Middle frontal gyrus (tissue), 1 donor: ENCODE measurements around the gene SELENOM.
"Not testable (repeated sequence)": the region's sequence is repeated elsewhere in the genome, so short reads cannot be mapped to it uniquely, and the experiment has no call there.

Experiments
- DNase-seq: peaks from one replicate; pipeline ENCODE4 v3.0.0-alpha.2; 2015; ENCODE audit warnings: low spot score; ENCODE audit errors: extremely low spot score

The SELENOM gene

DNA sequence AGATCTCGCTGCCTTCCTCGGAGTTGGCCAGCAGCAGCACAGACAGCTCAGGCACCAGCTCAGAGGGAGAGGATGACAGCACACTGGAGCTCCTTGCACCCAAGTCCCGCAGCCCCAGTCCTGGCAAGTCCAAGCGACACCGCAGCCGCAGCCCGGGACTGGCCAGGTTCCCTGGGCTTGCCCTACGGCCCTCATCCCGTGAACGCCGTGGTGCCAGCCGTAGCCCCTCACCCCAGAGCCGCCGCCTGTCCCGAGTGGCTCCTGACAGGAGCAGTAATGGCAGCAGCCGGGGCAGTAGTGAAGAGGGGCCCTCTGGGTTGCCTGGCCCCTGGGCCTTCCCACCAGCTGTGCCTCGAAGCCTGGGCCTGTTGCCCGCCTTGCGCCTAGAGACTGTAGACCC, 26.5 kb upstream of the SELENOM start:
- no peak for DNase-seq

DNA sequence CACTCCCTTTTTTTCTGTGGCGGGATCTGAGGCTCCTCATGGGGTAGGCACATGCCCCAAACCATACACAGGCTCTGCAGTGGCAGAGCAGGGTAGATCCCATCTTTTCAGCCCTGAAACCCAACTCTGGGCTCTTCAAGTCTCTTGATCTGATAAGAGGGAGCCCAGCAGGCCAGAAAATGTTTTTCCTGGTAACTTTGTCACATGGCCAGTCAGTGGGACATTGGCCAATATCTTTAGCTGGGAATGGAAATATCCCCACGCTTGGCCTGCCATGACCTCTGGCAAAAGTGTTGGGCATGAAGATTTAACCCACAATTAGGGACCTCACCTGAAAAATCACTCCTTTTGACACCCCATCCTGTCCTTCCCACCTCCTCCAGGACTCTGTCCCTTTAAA, 23.5 kb upstream of the SELENOM start:
- DNase-seq = no peak

DNA sequence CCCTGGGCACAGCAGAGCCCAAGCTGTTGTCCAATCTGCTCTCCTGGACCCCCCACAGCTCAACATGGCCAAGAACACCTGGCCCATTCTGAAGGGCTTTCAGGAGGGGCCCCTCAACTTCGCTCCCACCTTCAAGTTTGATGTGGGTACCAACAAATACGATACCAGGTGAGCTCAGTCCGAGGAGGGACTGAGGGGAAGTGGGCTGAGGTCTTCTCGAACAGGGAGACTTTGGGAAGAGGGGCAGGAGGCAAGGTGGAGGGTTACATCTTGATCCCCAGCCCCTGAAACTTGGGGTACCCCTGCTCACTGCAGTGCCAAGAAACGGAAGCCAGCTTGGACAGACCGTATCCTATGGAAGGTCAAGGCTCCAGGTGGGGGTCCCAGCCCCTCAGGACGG, 20.8 kb upstream of the SELENOM start:
- no peak for DNase-seq

DNA sequence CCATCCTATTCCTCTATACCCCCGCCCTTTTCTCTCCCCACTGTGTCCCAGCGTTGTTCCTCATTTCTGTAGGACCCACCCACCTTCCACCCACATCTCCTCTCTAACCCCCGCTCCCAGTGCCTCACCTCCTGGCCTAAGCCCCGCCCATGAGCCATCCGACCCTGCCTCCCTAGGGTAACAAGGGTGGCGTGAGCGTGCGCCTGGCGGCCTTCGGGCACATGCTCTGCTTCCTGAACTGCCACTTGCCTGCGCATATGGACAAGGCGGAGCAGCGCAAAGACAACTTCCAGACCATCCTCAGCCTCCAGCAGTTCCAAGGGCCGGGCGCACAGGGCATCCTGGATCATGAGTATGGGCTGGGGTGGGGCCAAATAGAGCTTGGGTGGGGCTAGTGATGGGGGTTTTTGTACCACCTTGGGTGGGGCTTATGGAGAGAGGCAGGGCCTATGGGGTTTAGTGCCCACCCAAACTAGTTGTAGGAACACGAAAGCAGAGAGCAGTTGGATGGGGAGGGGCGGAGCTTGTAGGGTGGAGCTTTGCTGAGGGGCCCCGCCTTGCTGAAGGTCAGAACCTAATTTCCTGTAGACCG, 19.9 kb upstream of the SELENOM start:
- DNase-seq = no peak

DNA sequence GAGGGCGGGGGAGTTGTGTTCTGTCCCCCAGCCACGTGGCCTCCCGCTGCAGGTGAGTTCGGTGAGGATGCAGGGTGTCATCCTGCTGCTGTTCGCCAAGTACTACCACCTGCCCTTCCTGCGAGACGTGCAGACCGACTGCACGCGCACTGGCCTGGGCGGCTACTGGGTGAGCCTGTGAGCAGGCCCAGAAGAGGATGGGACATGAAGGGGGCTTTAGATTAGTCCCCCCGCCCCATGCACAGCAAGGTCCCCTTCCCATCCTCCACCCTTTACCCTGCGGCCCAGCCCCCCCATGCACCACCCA, 19.5 kb upstream of the SELENOM start:
- DNase-seq = no peak

DNA sequence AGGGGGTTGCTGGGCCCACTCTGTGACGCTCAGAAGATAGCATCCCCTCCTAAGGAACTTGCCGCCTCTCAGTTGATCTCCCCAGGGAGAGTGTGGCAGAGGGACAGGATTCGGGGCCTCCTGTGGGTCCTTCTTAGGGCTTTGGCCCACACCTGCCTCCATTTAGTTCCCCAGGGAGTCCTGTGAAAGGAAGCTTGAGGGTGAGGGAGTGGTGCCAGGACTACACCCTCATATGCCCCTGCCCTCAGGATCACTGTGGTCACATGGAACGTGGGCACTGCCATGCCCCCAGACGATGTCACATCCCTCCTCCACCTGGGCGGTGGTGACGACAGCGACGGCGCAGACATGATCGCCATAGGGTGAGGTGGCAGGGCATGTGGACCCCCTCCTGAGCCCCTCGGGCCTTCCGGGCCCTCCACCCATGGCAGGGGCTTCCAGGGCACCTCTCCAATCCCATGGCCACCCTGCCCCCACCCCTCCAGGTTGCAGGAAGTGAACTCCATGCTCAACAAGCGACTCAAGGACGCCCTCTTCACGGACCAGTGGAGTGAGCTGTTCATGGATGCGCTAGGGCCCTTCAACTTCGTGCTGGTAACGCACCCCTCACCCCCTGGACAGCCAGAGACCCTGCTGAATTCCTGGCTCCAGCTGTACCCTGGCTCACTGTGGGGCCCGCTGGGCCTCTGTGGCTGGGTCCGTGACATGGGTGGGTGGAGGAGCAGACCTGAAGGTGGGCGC, 18.9 kb upstream of the SELENOM start:
- DNase-seq = no peak

DNA sequence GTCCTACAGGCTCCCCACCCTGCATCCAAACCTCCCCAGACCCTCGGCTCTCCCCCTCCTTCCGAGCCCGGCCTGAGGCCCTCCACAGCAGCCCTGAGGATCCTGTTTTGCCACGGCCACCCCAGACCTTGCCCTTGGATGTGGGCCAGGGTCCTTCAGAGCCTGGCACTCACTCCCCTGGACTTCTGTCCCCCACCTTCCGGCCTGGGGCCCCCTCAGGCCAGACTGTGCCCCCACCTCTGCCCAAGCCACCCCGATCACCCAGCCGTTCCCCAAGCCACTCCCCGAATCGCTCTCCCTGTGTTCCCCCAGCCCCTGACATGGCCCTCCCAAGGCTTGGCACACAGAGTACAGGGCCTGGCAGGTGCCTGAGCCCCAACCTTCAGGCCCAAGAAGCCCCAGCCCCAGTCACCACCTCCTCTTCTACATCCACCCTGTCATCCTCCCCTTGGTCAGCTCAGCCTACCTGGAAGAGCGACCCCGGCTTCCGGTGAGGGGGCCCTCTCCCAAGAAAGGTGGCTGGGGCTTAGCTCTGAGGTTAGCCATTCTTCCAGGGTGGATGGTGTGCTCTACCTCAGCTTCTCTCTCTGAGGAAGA, 18.3 kb upstream of the SELENOM start:
- no peak for DNase-seq

DNA sequence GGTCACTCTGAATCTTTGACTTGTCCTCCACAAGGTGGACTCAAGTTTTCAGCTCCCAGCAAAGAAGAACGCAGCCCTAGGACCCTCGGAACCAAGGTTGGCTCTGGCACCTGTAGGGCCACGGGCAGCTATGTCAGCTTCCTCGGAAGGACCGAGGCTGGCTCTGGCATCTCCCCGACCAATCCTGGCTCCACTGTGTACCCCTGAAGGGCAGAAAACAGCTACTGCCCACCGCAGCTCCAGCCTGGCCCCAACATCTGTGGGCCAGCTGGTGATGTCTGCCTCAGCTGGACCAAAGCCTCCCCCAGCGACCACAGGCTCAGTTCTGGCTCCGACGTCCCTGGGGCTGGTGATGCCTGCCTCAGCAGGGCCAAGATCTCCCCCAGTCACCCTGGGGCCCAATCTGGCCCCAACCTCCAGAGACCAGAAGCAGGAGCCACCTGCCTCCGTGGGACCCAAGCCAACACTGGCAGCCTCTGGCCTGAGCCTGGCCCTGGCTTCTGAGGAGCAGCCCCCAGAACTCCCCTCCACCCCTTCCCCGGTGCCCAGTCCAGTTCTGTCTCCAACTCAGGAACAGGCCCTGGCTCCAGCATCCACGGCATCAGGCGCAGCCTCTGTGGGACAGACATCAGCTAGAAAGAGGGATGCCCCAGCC, 17.6 kb upstream of the SELENOM start:
- no peak for DNase-seq

DNA sequence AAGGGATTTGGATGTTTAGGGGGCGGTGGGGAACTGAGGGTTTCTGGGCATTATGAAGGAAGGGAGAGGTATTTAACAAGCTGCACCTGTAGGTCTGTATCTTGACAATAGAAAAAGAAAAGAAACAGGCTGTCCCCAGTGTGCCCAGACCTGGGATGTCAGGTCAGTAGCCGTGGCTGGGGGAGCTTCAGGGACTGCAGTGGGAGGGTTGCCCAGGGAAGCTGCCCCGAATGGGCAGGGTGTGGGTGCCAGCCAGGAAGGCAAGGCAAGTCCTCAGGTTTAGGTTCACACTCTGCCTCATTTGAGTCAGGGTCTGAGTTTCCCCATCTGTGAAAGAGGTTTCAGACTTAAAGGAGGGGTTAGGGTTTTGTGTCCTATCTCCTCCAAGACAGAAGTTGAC, 16.9 kb upstream of the SELENOM start:
- no peak for DNase-seq

DNA sequence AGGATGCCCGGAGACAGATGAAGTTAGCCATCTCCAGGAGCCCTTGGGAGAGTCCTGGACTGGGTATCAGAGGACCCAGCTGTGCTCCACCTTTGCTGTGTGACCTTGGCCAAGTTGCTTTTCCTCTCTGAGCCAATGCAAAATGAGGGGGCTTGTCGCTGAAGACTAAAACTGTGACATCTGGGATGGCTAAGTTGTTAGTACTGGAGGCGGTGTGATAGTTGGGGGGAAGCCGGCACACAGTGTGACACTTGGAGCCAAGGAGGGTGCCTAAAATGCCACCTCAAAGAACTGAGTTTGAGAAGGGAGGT, 15.9 kb upstream of the SELENOM start:
- DNase-seq = no peak

DNA sequence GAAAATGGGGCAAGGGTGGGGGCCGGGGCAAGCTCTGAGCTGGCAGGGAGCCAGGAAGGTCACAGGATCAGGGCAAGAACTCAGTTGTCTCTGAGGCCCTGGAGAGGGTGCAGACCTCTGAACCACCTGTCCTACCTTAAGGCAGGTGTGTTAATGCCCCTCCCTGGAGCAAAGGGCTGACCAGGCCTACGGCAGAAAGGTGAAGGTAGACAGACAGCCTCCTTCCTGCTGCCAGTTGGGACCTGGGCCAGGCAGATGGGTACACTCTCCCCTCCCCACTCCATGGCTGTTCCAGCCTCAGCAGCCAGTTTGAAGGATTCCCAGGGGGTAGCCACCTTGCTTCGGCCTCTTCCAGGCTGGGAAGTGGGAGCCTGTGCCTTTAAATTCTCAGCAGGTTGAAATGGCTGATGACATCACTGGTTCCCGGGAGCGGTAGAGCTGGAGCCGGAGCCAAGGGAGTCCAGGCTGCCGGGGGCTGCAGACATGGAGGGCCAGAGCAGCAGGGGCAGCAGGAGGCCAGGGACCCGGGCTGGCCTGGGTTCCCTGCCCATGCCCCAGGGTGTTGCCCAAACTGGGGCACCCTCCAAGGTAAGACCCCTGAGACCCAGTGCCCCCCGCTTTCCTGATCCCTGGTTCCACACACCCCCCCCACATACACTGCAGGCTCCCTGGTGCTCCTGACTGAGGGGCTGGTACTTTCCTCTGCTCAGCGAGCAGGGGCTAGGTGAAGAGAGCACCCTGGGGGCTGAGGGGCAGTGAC, 15.3 kb upstream of the SELENOM start, which contains the start of gene INPP5J:
INPP5J (plus strand) TSS at position 435 of the 760 bp plus-strand sequence; CDS start at position 484, 49 bp downstream.
- DNase-seq = peak; percentile 39

DNA sequence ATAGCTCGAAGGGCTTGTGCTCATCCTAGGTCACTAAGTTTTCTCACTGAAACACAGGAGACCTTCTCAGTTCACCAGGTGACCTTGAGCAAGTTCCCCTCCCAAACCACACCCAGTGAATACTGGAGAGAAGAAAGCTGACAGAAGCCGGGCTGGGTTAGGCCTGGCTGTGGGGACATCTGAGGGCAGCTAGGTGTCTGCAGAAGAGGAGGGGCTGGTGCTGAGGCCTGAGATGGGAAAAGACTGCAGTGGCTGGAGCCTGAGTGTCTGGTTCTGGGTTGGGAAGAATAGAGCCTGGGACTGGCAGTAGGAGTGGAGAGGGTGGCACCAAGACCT, 14.8 kb upstream of the SELENOM start:
- no peak for DNase-seq

DNA sequence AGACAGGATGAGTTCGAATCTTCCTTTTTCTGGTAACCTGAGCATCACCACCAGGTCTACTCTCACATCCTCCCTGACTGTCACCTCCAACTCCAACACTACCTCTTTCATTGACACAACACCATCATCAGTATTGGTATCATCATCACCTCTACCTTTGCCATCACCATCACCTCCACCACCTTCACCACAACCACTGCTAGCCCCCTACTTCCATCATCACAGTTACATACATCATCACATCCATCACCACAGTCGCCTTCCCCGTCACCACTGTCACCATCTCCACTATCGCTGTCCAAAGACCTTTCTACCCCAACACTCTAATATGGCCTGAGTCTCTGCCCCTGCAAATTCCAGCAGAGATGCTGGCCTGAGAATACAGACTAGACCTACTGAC, 14.0 kb upstream of the SELENOM start:
- DNase-seq = no peak

DNA sequence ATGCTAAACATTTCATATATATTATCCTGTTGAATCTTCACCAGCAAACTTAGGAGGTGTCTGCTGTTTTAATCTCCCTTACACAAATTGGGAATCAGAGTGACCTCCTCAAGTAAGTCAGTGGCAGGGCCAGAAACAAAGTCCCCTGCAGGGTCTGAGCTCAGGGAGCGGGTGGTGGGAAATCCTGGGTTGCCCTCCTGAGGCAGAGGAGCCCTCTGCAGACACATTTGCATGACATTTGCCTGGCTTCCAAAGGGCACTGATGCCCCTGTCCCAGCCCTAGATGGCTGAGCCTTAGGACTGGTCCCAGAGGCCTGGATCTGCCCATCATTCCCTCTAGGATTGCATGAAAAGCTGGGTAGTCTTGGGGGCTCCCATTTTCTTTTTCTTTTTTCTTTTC, 13.3 kb upstream of the SELENOM start:
- no peak for DNase-seq

DNA sequence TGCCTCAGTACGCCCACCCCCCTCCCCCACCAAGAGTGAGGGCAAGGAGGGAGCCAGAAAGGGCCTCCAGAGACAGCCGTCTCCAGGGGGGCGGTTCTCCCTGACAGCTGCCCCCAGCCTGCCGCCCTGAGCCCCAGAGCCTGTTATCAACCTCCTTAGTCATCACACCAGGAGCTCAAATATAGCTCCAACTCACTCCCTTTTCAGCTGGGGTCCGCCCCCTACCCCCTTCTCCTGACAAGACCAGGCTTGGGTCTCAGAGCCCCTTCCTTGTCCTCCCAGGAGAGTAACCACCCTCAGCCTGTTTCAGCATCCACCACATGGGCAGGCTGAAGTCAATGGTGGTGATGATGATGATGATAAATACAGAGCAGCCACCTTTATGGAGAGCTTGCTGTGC, 12.9 kb upstream of the SELENOM start:
- no peak for DNase-seq

DNA sequence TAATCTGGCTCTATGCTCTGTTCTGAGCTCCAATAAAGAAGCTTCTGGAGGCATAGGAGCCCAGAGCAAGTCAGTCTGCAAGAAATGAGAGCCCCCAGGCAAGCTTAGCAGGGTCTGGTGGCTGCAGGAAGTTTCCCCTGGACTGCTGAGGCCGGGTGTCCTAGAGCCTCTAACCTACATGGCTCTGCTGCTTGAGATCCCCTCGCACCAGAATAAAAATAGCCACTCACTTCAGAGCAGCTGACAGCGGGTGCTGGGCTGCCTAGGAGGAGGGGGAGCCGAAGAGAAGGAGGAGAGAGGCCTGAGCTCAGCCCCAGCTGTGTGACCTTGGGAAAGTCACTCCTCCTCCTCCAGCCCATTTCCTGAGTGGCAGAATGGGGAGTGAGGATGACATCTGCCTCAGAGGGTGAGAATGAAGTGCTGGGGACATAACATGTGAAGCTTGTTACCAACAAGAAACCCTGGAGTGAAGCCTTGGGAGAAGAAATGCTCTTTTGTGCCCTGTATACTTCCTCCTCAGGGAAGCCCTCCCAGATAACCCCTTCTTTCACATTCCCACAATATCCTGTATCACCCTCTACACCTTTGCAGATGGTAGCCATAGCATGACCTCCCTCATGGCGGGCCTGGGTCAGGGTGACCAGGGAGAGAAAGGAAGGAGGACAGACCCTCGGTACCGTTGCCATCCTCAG, 11.8 kb upstream of the SELENOM start:
- no peak for DNase-seq

DNA sequence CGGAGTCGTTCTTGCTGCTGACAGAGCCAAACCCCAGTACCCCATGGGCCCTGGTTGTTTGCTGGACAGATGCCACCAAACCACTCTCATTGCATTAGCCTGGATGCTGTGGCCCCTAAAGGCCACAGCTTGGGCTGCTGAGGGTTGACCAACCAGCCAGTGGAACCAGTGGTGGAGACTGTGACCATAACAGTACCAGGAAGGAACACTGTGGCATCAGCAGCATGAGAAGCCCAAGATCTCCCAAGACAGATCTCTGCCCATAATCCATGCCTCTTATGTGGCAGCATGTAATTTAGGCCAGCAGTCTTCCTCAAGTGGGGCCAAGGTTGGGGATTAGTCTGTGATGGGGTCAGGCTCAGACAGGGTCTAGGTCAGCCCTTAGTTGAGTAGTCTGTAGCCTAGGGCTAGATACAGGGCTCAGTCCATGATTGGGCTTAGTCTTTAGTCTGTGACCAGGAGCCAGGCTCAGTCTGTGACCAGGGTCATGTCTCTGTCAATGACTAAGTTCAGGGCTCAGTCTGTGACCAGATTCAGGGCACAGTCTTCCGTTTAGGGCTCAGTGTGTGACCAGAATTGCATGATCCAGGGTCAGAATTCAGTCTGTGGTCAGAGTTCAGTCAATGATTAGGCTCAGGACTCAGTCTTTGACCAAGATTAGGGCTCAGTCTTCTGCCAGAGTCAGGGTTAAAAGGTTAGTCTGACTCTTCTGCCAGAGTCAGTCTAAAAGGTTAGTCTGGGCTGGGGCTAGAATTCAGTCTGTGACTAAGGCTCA, 10.9 kb upstream of the SELENOM start:
- DNase-seq = no peak

DNA sequence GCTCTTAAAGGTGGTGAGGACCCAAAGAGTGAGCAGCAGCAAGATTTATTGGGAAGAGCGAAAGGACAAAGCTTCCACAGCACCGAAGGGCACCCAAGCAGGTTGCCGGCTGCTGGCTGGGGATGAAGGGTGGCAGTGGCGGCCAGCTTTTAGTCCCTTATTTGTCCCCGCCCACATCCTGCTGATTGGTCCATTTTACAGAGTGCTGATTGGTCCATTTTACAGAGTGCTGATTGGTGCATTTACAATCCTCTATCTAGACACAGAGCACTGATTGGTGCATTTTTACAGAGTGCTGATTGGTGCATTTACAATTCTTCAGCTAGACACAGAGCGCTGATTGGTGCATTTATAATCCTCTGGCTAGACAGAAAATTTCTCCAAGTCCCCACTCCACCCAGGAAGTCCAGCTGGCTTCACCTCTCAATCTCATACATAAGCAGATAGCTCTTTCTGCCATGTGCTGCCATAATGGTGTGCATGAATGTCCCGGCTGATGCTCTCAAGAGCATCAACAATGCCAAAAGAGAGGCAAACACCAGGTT, 5.3 kb upstream of the SELENOM start:
- not testable (repeated sequence) for DNase-seq

DNA sequence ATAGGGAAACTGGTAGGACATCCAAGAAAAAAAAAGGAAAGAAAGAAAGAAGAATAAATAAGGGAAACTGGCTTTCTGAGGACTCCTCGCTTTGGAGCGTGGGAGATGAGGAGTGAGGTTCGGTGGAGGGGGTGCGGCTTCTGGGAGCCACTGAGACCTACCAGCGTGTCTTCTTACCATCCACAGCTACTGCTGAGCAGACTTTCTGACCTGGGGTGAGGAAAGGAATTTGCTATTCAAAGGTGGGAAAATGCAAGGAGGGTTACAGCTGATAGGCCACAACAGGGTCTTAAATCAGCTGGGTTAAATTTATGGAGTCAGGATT, 488 bp upstream of the SELENOM start:
- DNase-seq = no peak

DNA sequence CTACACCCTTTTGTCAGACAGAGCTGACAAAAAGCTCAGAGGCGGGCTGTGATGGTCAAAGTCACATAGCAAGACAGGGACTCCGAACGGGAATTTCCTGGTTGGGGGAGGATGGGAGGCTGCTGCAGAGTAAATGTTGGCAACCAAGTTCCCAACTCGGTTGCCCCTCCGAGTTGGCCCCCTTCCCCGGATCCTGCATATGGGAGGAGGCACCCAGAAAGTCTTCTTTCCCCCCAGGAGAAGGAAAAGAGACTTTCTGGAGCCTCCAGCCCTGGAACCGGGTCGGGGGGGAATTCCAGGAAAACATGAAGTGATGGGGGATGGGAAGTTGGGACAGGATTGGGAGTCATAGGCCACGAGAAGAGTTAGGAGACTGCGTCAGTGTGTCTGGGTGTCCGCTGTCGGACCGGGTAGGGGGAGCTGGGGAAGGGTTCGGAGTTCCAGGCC, 614 bp downstream of the SELENOM start:
- no peak for DNase-seq
